GM19463 (cell line): ENCODE results near the gene USP33.
"Not testable (repeated sequence)": the region's sequence is repeated elsewhere in the genome, so short reads cannot be mapped to it uniquely, and the experiment has no call there.

Source experiments
- ATAC-seq: cut with Tn5 transposase; IDR thresholded peaks from one replicate; pipeline ENCODE4 v1.9.1; 2021; ENCODE audit warnings: mild to moderate bottlenecking, moderate library complexity; ENCODE audit not compliant: unreplicated experiment

The USP33 gene

DNA sequence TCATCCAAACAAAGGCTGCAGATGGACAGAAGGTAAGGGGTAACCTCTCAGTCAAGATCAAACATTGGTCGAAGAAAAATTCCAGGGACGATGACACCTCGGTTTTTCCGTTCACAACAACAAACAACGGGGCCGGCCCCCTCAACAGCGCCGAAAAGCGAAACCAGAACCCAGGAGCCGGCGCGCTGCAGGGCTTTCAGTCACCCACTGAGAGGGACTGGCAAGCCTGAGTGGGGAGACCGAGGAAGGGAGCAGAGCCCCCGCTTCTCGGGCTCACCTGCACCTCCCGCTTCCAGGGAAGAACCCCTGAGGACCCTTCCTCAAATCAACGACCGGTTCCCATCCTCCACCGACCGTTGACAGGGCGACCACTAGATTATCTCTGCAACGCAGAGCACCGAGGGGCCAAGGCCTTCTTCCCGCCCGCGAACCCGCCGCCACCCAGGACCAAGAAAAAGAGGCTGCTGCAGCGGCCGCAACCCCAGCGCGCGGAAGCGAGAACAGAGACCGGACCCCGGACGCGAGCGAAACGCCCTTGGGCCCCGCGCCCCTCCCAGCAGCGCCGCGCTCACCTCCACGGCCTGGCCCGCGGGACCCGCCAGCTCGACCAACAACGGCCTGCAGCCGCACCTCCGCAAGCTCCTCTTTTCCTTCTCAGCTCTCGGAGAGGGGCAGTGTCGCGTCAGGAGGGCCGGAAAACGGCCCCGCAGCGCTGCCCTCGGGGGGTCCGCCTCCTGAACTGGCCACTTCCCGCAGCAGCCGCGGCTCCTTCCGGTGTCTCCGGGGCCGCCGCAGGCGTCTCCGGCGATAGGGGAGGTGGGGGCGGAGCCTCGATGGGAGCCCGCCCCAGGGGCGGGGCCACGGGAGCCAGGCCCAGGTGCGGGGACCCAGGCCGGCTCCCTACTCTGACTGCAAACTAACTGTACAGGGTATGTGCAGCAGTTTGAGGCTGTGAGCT lies at the start of gene USP33:
USP33 (minus strand) TSS at position 782 of the 958 bp plus-strand sequence. CDS start 18,155 bp downstream, outside the sequence.
- peak; percentile 96 for ATAC-seq

DNA sequence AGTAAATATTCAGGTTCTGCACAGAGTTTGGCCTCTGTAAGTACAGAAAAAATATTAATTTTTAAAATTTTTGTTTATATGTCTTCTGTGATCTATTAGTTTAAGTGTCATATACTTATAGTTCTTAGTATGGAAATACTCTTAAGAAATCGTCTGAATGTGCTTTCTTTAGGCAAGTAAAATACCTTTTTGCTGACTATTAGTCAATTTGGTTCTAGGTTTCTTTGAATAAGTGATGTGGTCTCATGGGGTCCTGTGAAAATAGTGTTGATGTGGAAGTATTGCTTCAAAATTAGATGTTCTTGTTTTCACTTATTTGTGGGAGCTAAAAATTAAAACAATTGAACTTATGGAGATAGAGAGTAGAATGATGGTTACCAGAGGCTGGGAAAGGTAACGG lies 43.7 kb upstream of the USP33 start:
- ATAC-seq = no peak

DNA sequence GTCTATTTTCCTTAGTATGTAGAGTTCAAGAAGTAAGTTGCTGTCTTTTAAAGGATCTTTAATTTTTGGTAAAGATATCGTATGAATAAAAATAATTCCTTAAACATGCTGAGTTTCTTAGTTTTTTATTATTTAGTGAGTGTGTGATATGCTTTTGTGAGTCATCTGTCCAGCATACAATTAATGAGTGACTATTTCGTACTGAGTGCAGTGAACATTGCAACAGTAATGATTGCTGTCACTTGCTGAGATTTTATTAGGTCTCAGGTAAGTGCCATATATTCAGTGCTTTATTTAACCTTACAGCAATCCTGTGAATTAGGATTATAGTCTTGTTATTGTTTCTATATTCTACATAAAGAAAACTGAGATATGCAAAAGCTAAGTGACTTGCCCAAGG lies 42.4 kb upstream of the USP33 start:
- no peak for ATAC-seq

DNA sequence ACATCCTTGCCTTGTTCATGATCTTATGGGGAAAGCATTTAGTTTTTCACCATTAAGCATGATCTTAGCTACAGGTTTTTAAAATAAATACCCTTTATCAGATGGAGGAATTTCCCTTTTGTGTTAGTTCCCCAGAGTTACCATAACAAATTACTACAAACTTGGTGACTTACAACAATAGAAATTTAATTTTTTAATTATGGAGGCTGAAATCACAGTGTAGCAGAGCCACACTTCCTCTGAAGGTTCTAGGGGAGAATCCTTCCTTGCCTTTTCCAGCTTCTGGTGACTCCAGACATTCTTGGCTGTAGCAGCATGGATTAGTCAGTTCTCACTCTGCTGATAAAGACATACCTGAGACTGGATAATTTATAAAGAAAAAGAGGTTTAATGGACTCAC lies 38.3 kb upstream of the USP33 start:
- ATAC-seq = no peak

DNA sequence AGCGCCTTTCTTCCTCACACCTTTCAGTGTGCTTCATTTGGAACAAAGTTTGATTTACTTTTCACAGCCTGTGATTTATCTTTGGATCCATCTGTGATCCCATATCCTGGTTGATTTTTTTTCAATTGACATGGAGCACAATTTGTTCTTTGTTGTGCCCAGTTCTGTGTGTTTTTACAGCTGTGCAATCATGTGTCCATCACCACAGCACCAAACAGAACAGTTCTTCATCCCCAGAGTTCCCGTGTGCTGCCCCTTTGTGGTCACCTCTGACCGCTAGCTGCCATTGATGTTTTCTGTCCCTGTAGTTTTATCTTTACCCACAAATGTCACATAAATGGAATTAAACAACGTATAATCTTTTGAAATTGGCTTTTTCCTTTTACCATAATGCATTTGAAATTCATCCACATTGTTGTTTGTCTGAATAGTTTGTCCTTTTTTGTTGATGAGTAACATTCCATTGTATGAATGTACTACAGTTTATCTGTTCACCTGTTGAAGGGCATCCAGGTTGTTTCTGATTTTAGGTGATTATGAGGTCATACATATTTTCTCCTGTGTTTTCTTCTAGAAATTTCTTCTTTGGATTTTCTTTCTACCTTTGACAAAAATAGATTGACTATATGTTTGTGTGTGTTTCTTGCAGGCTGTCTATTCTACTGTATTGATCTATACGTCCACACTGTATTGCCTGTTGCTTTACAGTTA lies 37.2 kb upstream of the USP33 start:
- no peak for ATAC-seq

DNA sequence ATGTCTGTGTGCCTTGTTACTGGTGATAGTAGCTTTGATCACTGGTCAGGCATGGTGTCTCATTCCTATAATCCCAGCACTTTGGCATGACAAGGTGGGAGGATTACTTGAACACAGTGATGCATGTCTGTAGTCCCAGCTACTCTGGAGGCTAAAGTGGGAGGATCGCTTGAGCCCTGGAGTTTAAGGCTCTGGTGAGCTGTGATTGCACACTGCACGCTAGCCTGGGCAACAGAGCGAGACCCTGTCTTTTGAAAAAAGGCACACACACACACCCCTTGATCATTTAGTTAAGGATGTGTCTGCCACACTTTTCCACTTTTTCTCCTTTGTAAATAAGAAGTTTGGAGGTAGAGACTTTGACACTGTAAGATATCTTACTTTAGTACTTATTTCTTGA lies 34.9 kb upstream of the USP33 start:
- ATAC-seq = no peak

DNA sequence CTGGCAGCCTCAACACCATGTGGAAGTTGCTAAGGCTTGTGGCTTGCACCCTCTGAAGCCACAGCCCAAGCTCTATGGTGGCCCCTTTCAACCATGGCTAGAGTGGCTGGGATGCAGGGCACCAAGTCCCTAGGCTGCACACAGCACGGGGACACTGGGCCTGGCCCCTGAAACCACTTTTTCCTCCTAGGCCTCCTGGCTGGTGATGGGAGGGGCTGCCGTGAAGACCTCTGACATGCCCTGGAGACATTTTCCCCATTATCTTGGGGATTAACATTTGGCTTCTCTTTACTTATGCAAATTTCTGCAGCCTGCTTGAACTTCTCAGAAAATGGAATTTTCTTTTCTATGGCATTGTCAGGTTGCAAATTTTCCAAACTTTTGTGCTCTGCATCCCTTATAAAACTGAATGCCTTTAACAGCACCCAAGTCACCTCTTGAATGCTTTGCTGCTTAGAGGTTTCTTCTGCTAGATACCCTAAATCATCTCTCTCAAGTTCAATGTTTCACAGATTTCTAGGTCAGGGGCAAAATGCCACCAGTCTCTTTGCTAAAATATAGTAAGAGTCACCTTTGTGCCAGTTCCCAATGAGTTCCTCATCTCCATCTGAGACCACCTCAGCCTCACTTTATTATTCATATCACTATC lies 26.6 kb upstream of the USP33 start:
- not testable (repeated sequence) for ATAC-seq

DNA sequence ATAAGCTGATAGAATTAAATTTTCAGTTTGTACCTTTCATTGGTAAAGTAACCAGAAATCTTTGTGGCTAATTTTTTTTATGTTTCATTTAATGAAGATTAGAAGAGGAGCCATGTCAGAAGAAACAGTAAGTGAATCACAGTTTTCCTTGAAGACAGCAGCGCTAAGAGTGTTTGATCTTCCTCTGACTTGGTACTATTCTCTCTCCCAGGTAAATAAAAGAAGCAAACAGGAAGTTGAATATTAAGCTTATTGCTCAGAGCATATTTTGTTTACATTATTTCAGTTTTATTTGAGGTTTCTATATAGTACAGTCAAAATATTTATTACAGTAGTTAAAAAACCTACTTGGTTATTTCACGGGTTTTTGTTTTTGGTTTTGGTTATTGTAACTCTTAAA lies 23.5 kb upstream of the USP33 start:
- no peak for ATAC-seq

DNA sequence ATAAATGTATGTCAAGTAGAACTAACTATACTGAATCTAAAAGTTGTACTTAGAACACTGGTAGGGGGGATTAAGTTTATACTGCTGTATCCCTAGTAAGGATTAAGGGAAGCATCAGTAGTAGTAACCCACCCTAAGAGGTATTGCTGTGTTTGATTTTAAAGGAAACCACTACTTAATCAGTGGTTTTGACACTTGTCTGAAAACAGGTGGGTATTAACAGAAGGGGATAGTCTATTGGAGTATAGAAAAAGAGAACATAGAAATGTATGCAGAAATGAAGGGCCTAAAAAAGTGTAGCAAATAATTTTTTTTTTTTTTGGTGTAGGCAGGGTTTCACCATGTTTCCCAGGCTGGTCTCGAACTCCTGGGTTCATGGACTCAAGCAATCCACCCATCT lies 22.0 kb upstream of the USP33 start:
- no peak for ATAC-seq

DNA sequence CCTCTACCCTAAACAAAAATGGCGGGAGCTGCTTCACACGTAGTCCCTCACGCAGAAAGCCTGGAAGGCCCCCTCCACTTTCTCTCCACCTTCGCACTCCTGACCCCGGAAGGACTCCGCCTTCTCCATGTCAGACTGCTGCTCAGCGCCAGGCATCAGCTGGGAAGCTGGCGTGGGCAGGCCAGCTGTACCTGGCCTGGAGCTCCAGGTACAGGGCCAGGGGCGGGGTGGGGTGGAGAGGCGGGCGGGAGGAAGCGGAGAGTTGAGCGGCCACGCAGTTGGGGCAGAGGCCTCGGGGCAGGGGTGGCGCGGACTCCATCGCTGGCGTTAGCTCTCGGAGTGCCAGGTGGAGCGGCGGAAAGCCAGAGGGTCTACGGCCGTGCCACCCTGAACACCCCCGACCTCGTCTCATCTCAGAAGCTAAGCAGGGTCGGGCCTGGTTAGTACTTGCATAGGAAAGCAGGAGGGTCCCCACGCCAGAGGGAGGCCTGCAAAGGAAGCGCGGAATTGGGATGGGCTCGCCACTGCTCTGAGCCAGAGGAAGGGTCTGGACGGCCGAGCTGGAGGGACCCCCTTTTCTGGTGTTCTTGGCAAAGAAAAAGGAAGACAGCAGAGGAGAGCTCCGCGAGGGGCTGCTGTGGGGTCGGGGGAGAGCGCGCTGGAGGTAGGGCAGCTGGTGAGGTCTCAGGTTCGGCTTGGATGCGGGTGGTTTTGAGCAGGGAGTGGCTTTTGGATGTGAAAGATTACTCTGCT lies 20.1 kb upstream of the USP33 start, which contains the start of gene MIGA1:
MIGA1 (plus strand) TSS at position 121 of the 753 bp plus-strand sequence. CDS start 3,604 bp downstream, outside the sequence.
- ATAC-seq = peak; percentile 97

DNA sequence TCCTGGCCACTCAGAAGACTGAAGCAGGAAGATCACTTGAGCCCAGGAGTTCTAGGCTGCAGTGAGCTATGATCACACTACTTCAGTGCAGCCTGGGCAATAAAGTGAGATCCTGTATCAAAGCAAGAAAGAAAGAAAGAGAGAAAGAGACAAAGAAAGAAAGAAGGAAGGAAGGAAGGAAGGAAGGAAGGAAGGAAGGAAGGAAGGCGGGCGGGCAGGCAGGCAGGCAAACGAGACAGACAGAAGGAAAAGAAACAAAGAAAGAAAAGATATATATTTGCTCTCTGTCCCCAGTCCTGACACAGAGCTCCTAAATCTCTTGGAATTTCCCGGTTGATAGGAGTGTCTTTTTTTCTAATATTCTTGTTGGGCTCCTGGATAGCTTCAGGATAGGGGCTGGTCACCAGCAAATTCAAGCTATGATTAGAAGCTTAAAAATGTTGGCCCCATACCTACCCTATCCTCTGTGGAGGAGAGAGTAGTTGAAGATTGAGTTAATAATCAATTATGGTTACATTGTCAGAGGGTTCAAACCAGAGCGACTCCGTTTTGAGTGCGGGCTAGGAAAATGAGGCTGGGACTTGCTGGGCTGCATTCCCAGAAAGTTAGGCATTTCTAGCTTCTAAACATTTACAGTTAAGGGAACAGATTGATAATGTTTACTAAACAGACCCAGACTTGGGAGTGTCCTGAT lies 16.5 kb upstream of the USP33 start:
- no peak for ATAC-seq

DNA sequence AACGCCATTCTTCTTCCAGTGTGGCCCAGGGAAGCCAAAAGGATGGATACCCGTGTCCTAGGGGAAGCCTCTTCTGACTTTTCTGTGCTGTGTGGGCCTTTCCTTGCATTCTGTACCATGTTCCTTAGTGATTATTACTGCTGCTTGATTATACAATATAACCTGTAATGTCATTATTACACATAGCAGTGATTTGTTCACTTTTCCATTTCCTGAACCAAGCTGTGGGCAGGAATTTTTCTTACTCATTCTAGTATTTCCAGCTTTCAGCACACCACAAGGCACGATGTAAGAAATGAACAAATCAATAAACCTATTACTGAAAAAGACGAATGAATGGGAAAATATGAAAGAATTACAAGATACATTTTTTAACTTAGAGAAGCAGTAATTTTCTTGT lies 8.4 kb upstream of the USP33 start:
- ATAC-seq = no peak

DNA sequence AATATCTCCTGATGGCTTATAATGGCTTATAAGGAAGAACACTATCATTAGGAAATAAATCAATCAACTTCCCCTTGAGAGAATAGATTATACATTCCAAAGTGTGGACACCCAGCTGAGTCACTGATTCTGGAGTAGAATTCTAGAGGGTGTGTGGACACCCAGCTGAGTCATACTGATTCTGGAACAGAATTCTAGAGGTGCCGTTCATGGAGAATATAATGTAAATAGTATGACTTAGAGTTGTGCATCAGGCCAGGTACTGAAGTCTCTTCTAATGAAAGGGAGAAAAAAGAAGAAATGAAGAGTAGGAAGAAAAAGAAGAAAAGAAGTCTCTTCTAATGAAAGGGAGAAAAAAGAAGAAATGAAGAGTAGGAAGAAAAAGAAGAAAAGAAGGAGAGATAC lies 2.4 kb upstream of the USP33 start:
- no peak for ATAC-seq

DNA sequence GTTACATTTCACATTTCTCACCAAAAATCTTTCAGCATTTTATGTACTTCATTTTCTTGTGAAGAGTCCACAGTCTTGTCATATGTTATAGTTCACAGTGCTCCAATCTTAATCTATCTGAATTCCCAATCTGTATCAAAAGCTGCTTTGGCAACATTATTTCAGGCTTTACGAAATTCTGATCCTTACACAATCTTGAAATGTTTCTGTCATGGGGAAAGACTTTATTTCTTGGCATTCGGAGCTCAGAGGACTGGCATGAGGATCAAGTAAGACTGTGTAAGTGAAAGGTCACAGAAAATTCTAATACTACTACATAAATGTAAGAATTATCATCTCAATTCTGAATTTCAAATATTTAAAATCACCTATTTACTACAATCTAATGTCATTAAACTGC lies 2.0 kb downstream of the USP33 start:
- ATAC-seq = no peak

DNA sequence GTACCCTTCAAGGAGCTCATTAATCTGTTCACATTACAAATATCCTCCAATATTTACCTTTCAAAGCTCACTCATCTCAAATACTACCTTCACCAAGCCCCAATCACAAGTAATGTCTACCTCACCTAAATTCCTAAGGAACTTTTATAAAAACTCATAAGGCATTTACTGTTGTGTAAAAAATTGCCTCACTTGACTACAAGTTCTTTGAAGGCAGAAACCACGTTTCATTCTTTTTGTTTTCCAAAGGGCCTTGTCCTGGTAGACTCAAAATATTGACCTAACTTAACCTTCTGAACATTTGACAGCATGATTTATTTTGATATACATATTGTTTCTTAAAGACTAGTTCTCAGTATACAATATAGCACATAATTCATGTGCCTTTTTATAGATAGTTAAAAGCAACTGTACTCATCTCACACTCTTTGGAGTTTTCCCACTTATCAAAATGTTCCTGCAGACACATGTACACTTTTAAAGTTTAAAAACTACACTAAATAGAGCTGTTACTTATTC lies 2.5 kb downstream of the USP33 start:
- ATAC-seq = no peak

DNA sequence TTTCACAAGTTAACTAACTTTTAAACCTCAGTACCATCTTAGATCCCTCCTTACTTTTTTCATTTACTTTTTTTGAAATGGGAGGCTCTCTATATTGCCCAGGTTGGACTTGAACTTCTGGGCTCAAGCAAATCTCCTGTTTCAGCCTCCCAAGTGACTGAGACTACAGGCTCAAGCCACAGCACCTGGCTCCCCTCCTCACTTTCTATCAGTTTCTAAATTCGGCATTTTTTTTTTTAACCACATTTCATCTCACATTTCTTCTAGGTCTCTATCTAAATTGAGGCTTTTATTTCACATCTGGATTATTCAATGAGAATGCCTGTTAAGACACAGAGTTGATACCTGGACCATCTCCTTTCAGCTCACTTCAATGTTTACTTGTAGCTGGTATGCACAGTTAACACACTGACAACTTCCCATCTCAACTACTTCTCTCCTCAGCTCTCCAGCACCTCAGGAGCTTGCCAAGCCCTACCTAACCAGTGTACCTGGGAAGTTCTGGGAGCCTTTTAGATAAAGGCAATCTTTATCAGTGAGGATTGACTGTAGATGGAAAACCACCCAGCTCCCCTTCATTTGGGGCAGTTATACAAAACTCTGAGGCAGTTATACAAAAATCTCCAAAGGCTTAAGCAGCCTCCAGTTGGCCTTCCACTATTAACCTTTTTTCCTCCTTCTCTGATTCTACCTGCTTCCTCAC lies 3.4 kb downstream of the USP33 start:
- no peak for ATAC-seq

DNA sequence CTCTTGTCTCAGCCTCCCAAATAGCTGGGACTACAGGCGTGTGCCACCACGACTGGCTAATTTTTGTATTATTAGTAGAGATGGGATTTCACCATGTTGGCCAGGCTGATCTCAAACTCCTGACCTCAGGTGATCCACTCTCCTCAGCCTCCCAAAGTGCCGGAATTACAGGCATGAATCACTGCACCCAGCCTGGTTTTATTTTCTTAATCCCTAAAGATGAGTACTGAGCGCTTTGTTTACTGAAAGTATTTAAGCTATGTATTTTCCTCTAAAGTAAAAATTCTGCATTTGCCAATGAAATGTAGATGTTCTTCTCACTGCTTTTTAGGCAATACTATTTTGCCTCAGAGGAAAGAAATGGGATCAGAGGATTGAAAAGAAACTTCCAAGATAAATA lies 10.2 kb downstream of the USP33 start:
- not testable (repeated sequence) for ATAC-seq

DNA sequence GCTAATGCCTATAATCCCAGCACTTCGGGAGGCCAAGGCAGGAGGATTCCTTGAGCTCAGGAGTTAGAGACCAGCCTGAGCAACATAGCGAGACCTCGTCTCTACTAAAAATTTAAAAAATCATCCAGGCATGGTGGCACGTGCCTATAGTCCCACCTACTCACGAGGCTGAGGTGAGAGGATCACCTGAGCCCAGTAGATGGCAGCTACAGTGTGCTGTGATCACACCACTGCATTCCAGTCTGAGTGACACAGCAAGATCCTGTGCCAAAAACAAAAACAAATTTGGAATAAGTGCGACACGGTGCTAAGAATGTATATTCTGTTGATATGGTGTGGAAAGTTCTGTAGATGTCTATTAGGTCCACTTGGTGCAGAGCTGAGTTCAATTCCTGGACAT lies 15.1 kb downstream of the USP33 start:
- ATAC-seq = no peak

DNA sequence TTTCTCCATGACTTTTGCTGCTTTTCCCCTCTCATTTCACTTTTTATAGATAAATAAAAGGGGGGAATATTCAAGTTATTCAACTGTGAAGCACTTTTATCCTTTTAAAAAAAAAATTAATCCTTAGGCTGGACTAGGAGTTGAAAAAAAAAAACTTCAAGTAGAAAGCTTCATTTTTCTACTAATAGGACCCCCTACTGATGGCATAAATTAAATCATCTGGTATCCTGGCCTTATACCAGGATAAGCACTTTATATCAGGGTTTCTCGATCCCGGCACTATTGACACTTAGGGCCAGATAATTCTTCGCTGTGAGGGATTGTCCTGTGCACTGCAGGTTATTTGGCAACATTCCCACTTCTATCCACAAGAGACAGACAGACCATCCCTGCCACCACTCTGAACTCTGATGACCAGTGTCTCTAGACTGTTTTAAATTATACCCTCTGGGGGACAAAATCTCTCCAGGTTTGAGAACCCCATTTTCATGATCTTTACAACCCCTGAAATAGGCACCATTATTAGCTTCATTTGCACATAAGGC lies 17.6 kb downstream of the USP33 start:
- no peak for ATAC-seq
